ENCODE data around the gene DPRX.

GRCh38 chr19:53644061-53644816, 12.4 kb downstream of the DPRX start:
- no peak for TF ChIP-seq CTCF (IDR thresholded peaks at IDR 0.05; ENCODE audit: insufficient read depth, low read length)
- no peak for TF ChIP-seq REST (IDR thresholded peaks at IDR 0.05; ENCODE audit: insufficient replicate concordance, low read depth)
- TF ChIP-seq GABPA (IDR thresholded peaks at IDR 0.05; ENCODE audit: low read depth), result no peak
